Effector memory CD4-positive, alpha-beta T cell (primary cell): ENCODE data around the gene KCNMB3.
"Not testable (repeated sequence)": the region's sequence is repeated elsewhere in the genome, so short reads cannot be mapped to it uniquely, and the experiment has no call there.

ENCODE experiments used
- DNase-seq, 3 donors: peaks; one replicate each; pipeline ENCODE4 v3.0.0-alpha.2; 2020
- H3K27ac ChIP-seq: 2 replicates; pipeline ENCODE4 v1.7.0; 2013; ENCODE audit warnings: mild to moderate bottlenecking, low read length, moderate library complexity; ENCODE audit not compliant: insufficient read depth, poor library complexity, severe bottlenecking
- H3K27me3 ChIP-seq: replicated peaks from 2 replicates; pipeline ENCODE4 v1.7.0; 2013; ENCODE audit warnings: mild to moderate bottlenecking, low read length; ENCODE audit not compliant: insufficient read depth, control insufficient read depth, poor library complexity, severe bottlenecking
- H3K36me3 ChIP-seq: 2 replicates; pipeline ENCODE4 v1.7.0; 2013; ENCODE audit warnings: mild to moderate bottlenecking, low read length, moderate library complexity; ENCODE audit not compliant: control insufficient read depth, insufficient read depth
- H3K4me1 ChIP-seq: 2 replicates; pipeline ENCODE4 v1.7.0; 2013; ENCODE audit warnings: low read length, mild to moderate bottlenecking; ENCODE audit not compliant: control insufficient read depth, insufficient read depth, poor library complexity, severe bottlenecking
- H3K4me3 ChIP-seq: 2 replicates; pipeline ENCODE4 v1.7.0; 2013; ENCODE audit warnings: low read length, low read depth, mild to moderate bottlenecking; ENCODE audit not compliant: insufficient read depth, poor library complexity, severe bottlenecking
- H3K9me3 ChIP-seq: 2 replicates; pipeline ENCODE4 v1.7.0; 2013; ENCODE audit warnings: mild to moderate bottlenecking, low read length, moderate library complexity; ENCODE audit not compliant: control insufficient read depth

The KCNMB3 gene

DNA sequence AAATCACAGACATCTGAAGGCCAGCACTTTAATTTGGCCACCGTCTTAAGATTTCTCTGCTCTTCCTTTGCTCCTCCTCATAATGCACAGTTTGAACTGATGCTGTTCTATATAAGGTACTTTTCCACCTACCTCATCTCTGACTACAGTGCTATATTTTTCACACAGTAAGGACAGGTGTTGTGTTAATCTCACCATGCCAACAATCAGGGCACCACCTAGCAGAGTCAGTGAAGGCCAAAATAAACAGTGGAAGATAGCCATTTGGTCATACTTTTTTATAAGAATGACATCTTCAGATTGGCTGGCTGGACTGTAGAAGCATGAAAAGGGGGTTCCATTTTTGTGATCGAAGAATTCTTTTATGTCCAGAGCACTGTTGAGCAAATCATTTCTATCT is 8.1 kb downstream of the KCNMB3 start:
- H3K36me3 ChIP-seq, H3K27me3 ChIP-seq, H3K4me1 ChIP-seq, H3K27ac ChIP-seq, H3K4me3 ChIP-seq, H3K9me3 ChIP-seq, DNase-seq: not testable (repeated sequence)

DNA sequence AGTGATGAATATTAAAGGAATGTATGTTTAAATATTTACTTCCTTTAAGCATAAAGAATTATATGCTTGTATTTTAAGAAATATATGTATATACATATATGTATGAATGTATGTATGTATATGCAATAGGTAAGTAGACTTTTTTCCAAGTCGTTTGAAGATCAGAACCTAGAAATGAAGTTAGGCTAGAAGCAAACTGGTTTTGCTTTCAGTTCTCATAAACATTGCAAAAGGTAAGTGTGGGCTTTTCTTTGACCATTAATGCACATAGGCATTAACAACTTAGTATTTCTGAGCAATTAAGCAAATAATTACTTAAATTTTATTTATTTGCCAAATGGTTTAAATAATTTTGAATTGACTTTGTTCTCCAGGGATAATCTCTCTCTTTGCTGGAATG is 10.6 kb downstream of the KCNMB3 start:
- H3K27ac ChIP-seq, DNase-seq, H3K4me1 ChIP-seq, H3K36me3 ChIP-seq, H3K9me3 ChIP-seq, H3K4me3 ChIP-seq, H3K27me3 ChIP-seq: not testable (repeated sequence)

DNA sequence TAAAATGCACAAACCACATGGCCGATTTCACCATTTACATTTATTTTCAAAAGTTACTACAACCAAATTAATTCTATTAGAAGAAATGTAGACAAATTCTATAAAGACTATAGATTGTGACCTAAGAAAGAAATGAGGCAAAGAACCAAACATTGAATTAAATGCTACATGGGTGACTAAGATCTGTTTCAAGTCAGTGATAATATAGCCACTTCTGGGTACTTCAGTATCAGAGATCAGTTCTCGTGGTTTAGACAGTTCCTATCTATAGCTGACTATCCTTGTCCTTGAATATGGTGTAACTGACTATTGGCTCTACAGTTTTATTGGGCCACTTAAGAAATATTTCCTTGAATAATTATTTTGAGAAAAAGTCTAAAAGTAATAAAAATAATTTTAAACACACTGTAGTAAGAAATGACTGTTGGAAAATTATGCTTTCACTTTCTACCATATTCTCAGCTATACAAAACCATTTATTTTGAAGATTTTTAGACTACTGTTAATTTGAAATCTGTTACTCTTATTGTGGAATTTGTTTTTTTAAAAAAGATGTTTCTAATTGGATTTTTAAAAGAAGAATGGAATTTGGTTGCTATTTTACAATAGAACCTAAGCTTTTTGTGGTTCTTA is 14.1 kb downstream of the KCNMB3 start:
- Histone ChIP-seq H3K4me1 (no peaks in the 10 kb centered on the region), H3K9me3 (no peaks in the 10 kb centered on the region), H3K27ac (no peak overlapping the region), H3K4me3 (no peak overlapping the region), H3K27me3 (no peaks in the 10 kb centered on the region), H3K36me3 (peaks cover 8% of the 10 kb centered on the region)
- DNase-seq = no peak

DNA sequence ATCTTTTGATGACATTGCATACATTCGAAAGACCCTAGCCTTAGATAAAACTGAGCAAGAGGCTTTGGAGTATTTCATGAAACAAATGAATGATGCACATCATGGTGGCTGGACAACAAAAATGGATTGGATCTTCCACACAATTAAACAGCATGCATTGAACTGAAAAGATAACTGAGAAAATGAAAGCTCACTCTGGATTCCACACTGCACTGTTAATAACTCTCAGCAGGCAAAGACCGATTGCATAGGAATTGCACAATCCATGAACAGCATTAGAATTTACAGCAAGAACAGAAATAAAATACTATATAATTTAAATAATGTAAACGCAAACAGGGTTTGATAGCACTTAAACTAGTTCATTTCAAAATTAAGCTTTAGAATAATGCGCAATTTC is 16.7 kb downstream of the KCNMB3 start:
- H3K27me3 ChIP-seq = no peaks in the 10 kb centered on the region
- DNase-seq = no peak

DNA sequence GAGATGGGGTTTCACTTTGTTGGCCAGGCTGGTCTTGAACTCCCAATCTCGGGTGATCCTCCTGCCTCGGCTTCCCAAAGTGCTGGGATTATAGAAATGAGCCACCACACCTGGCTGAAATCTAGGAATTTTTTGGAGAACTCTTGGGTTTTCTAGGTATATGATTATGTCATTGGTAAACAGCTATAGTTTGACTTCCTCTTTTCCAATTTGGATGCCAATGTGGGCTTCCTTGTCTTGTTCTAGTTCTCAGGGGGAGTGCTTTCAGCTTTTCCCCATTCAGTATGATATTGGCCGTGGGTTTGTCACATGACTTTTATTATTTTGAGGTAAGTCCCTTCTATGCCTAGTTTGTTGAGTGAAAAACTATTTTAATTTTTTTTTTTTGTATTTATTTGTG is 17.9 kb downstream of the KCNMB3 start:
- Histone ChIP-seq H3K27me3 (no peaks in the 10 kb centered on the region), H3K36me3 (peaks cover 19% of the 10 kb centered on the region), H3K4me3 (no peak overlapping the region), H3K4me1 (no peaks in the 10 kb centered on the region), H3K9me3 (no peaks in the 10 kb centered on the region), H3K27ac (no peak overlapping the region)
- no peak for DNase-seq

More for the DNA sequence above, 16.7 kb downstream of the KCNMB3 start:
- H3K27ac ChIP-seq = no peak overlapping the region
- H3K9me3 ChIP-seq = no peaks in the 10 kb centered on the region
- H3K36me3 ChIP-seq = peaks cover 15% of the 10 kb centered on the region
- no peak overlapping the region for H3K4me3 ChIP-seq
- no peaks in the 10 kb centered on the region for H3K4me1 ChIP-seq

DNA sequence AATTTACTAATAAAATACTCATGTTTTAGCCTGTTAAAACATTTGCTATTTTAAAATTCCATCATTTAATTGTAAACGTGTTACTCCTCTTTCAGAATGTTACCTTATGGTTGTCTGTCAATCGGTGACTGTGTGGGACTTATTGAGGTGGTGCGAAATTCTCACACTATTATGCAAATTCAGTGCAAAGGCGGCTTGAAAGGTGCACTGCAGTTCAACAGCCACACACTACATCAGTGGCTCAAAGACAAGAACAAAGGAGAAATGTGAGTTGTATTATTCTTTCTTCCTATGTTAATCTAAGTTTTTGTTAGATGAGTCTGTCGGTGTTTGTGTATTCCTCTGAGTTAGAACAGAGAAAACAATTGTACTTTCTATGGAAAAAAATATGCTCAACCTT is 21.7 kb downstream of the KCNMB3 start:
- H3K9me3 ChIP-seq = no peaks in the 10 kb centered on the region
- H3K27ac ChIP-seq = no peak overlapping the region
- H3K27me3 ChIP-seq = no peaks in the 10 kb centered on the region
- H3K4me3 ChIP-seq = no peak overlapping the region
- H3K4me1 ChIP-seq = no peaks in the 10 kb centered on the region
- H3K36me3 ChIP-seq = peaks cover 33% of the 10 kb centered on the region
- DNase-seq = no peak

DNA sequence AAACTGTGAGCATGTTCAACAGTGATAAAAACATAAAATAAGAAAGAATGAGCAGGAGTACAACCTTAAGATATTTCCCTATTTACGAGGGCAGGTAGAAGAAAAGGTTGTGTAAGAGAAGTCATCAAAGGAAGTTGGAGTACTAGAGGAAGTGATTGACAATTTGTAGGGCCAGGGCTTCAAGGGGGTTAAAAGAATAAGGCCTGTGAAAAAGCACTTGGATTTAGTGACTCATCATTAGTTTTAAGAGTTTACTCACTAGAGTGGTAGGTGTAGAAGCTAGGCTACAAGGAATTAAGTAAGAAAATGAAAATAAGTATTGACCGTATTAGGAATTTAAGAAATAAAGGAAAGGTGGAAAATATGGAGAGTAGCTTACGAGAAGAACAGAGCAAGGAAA is 23.6 kb downstream of the KCNMB3 start:
- Histone ChIP-seq H3K36me3 (peaks cover 42% of the 10 kb centered on the region), H3K4me3 (no peak overlapping the region), H3K9me3 (no peaks in the 10 kb centered on the region), H3K27ac (no peak overlapping the region), H3K27me3 (no peaks in the 10 kb centered on the region), H3K4me1 (no peaks in the 10 kb centered on the region)
- DNase-seq = no peak

DNA sequence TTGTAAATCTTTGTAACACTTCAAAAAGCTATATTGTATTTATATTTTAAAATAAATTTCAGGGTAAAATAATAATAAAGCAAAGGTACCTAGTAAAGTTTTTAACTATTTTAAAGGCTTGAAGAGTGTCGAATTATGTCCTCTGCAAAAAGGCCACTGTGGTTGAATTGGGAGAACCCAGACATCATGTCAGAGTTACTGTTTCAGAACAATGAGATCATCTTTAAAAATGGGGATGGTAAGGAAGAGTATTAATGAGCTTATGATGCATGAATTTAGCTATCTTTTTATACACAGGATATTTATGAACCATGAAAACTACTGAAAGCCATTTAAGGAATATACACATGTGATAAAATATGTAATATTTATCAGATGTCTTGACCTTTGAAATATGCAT is 26.3 kb downstream of the KCNMB3 start:
- Histone ChIP-seq H3K36me3 (peaks cover 36% of the 10 kb centered on the region), H3K4me3 (no peak overlapping the region), H3K9me3 (no peaks in the 10 kb centered on the region), H3K27ac (no peak overlapping the region), H3K4me1 (no peaks in the 10 kb centered on the region), H3K27me3 (no peaks in the 10 kb centered on the region)
- no peak for DNase-seq

DNA sequence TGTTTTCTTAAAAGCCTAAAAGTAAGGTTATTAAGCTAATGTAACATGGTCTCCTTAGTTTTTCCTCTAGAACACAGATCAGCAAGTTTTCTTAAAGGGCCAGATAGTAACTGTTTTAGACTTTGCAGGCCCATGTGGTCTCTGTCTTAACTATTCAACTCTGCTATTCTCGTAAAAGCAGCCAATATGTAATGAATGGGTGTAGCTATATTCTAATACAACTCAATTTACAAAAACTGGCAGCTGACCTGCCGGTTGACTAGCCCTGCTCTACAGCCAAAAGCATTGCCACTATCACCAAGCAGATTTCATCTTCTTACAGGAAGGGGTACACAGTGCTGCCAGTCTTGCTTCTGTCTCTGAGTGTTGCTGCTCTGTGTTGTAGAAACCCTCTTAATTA is 27.4 kb downstream of the KCNMB3 start:
- H3K27me3 ChIP-seq = no peaks in the 10 kb centered on the region
- no peak for DNase-seq
- no peak overlapping the region for H3K4me3 ChIP-seq
- H3K27ac ChIP-seq = no peak overlapping the region
- no peaks in the 10 kb centered on the region for H3K9me3 ChIP-seq
- no peaks in the 10 kb centered on the region for H3K4me1 ChIP-seq
- H3K36me3 ChIP-seq = peaks cover 34% of the 10 kb centered on the region

DNA sequence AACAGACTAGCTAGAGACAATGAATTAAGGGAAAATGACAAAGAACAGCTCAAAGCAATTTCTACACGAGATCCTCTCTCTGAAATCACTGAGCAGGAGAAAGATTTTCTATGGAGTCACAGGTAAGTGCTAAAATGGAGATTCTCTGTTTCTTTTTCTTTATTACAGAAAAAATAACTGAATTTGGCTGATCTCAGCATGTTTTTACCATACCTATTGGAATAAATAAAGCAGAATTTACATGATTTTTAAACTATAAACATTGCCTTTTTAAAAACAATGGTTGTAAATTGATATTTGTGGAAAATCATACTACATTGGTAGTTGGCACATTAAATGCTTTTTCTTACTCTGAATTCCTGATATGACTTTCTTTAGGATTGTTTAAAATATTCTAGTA is 32.7 kb downstream of the KCNMB3 start:
- not testable (repeated sequence) for H3K27me3 ChIP-seq, H3K4me1 ChIP-seq, DNase-seq, H3K27ac ChIP-seq, H3K9me3 ChIP-seq, H3K4me3 ChIP-seq
- peaks cover 15% of the 10 kb centered on the region for H3K36me3 ChIP-seq
